PC-3 (cell line): ENCODE results near the gene CFHR2. TPM values are rescaled to one million over a fixed set of nuclear protein-coding genes. Genes with fewer than 3 reads are reported as not detected.

Source experiments
- ATAC-seq: fragments of 200-7000 bp; cut with Tn5 transposase; 2 replicates; pipeline ENCODE4 v1.9.1; 2020; ENCODE audit warnings: mild to moderate bottlenecking, moderate library complexity
- BruUV-seq: library from RNA; stranded (reverse); fragments of 400-500 nt; replicated peaks from 2 replicates; lab custom pipeline; 2021; lab: Mats Ljungman, UMichigan
- CTCF ChIA-PET: fragments of 300-600 bp; sonication (Branson Sonifier 250); formaldehyde crosslinking; loops from one replicate; lab custom pipeline; 2022; ENCODE audit warnings: antibody characterized with exemption; lab: Charles Lee
- POLR2A ChIA-PET: fragments of 300-600 bp; sonication (Branson Sonifier 250); formaldehyde crosslinking; loops from one replicate; lab custom pipeline; 2022; ENCODE audit warnings: antibody characterized with exemption; ENCODE audit not compliant: unreplicated experiment; lab: Charles Lee
- DNase-seq: peaks from one replicate; pipeline ENCODE4 v3.0.0-alpha.2; 2015
- H2AFZ ChIP-seq: fragments of 300-600 bp; sonication (generic); 2 replicates; pipeline ENCODE4 v1.6.0; 2016; ENCODE audit warnings: antibody characterized with exemption, low read length
- H3F3A ChIP-seq: fragments of 300-600 bp; sonication (generic); one replicate; pipeline ENCODE4 v1.6.0; 2017; ENCODE audit warnings: antibody characterized with exemption, low read length, control low read depth, mild to moderate bottlenecking; ENCODE audit not compliant: unreplicated experiment
- H3K27ac ChIP-seq: fragments of 300-600 bp; sonication (generic); 2 replicates; pipeline ENCODE4 v1.5.1; 2016; ENCODE audit warnings: mild to moderate bottlenecking, low read length
- H3K27me3 ChIP-seq: fragments of 300-600 bp; sonication (generic); 2 replicates; pipeline ENCODE4 v1.6.1; 2016; ENCODE audit warnings: low read length, mixed read lengths
- H3K36me3 ChIP-seq: fragments of 300-600 bp; sonication (generic); 2 replicates; pipeline ENCODE4 v1.6.1; 2016; ENCODE audit warnings: low read depth, mixed run types, low read length, mixed read lengths
- H3K4me1 ChIP-seq: fragments of 300-600 bp; sonication (generic); 2 replicates; pipeline ENCODE4 v1.5.1; 2016; ENCODE audit warnings: low read length; ENCODE audit not compliant: insufficient read depth
- H3K4me2 ChIP-seq: fragments of 300-600 bp; sonication (generic); 2 replicates; pipeline ENCODE4 v1.6.0; 2016; ENCODE audit warnings: low read length
- H3K4me3 ChIP-seq: fragments of 300-600 bp; sonication (generic); 2 replicates; pipeline ENCODE4 v1.5.1; 2016; ENCODE audit warnings: mild to moderate bottlenecking, low read length, mixed read lengths
- H3K79me2 ChIP-seq: fragments of 300-600 bp; sonication (generic); 2 replicates; pipeline ENCODE4 v1.6.1; 2017; ENCODE audit warnings: low read length, mixed read lengths
- H3K9ac ChIP-seq: fragments of 300-600 bp; sonication (generic); 2 replicates; pipeline ENCODE4 v1.6.0; 2016; ENCODE audit warnings: mild to moderate bottlenecking, low read length
- H3K9me2 ChIP-seq: fragments of 300-600 bp; sonication (generic); replicated peaks from 2 replicates; pipeline ENCODE4 v1.6.1; 2016; ENCODE audit warnings: mixed run types, low read length, mixed read lengths
- H3K9me3 ChIP-seq: fragments of 300-600 bp; sonication (generic); 2 replicates; pipeline ENCODE4 v1.6.1; 2016; ENCODE audit warnings: low read length, mixed read lengths
- H4K20me1 ChIP-seq: fragments of 300-600 bp; sonication (generic); 2 replicates; pipeline ENCODE4 v1.6.1; 2016; ENCODE audit warnings: low read length, mixed read lengths
- EZH2 ChIP-seq: fragments of 300-600 bp; sonication (generic); IDR thresholded peaks from one replicate; pipeline ENCODE4 v1.6.1; 2017; ENCODE audit warnings: antibody characterized with exemption, mild to moderate bottlenecking, low read length; ENCODE audit not compliant: unreplicated experiment
- EZH2phosphoT487 ChIP-seq: fragments of 300-600 bp; sonication (generic); IDR thresholded peaks from 2 replicates; pipeline ENCODE4 v1.6.1; 2018; ENCODE audit warnings: mild to moderate bottlenecking, antibody characterized with exemption, low read length, borderline replicate concordance
- intact Hi-C: fragments of 100-400 bp; cut with micrococcal nuclease; formaldehyde crosslinking; loops from 2 replicates; pipeline ENCODE4 v1.9.0; 2023
- total RNA-seq: library from RNA; depleted of rRNA; stranded (reverse); fragments of >200 nt; gene quantifications from 2 replicates; pipeline ENCODE4 v1.2.3, GENCODE V29; 2014; rRNA removed
- TF ChIP-seq, protein P1 (sequence below): fragments of 300-600 bp; sonication (generic); conservative IDR thresholded peaks from 2 replicates; pipeline ENCODE4 v1.5.1; 2017; ENCODE audit warnings: antibody characterized with exemption, low read depth, mild to moderate bottlenecking, low read length

Gene CFHR2
- total RNA-seq, 1 experiment from 2014 or later = not detected

DNA sequence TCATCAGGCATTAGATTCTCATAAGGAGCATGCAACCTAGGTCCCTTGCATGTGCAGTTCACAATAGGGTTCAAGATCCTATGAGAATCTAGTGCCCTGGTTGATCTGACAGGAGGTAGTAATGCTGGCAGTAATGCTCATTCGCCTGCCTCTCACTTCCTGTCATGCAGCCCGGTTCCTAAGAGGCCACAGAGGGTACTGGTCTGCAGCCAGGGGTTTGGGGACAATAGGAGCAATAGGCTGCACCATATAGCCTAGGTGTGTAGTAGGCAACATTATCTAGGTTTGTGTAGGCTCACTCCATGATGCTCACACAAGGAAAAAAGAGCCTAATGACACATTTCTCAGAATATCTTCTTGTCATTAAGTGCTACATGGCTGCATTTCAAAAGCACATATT is 59.6 kb downstream of the CFHR2 start:
- H3K9me3 ChIP-seq = no peaks in the 10 kb centered on the region
- H3K4me2 ChIP-seq = no peak overlapping the region
- H3K4me1 ChIP-seq = no peaks in the 10 kb centered on the region
- BruUV-seq = no TSS peak
- no peak overlapping the region for H3K9ac ChIP-seq
- CTCF ChIA-PET = no interaction called here
- DNase-seq (no peak), ATAC-seq (no peak)
- H3F3A ChIP-seq = no peaks in the 10 kb centered on the region
- no peaks in the 10 kb centered on the region for H4K20me1 ChIP-seq
- TF ChIP-seq, protein P1, sequence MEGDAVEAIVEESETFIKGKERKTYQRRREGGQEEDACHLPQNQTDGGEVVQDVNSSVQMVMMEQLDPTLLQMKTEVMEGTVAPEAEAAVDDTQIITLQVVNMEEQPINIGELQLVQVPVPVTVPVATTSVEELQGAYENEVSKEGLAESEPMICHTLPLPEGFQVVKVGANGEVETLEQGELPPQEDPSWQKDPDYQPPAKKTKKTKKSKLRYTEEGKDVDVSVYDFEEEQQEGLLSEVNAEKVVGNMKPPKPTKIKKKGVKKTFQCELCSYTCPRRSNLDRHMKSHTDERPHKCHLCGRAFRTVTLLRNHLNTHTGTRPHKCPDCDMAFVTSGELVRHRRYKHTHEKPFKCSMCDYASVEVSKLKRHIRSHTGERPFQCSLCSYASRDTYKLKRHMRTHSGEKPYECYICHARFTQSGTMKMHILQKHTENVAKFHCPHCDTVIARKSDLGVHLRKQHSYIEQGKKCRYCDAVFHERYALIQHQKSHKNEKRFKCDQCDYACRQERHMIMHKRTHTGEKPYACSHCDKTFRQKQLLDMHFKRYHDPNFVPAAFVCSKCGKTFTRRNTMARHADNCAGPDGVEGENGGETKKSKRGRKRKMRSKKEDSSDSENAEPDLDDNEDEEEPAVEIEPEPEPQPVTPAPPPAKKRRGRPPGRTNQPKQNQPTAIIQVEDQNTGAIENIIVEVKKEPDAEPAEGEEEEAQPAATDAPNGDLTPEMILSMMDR = no peak
- TF ChIP-seq EZH2phosphoT487 = no peak
- no peak for TF ChIP-seq EZH2
- H2AFZ ChIP-seq = no peak overlapping the region
- no peaks in the 10 kb centered on the region for H3K36me3 ChIP-seq
- no peaks in the 10 kb centered on the region for H3K27me3 ChIP-seq
- POLR2A ChIA-PET = no interaction called here
- H3K27ac ChIP-seq = no peak overlapping the region
- intact Hi-C loops = no loop called here
- H3K4me3 ChIP-seq = no peak overlapping the region
- H3K9me2 ChIP-seq = no peaks in the 10 kb centered on the region
- no peaks in the 10 kb centered on the region for H3K79me2 ChIP-seq

GRCh38 chr1:197008861-197009260 is 65.3 kb downstream of the CFHR2 start:
- Histone ChIP-seq H3K9ac (no peak overlapping the region), H3K4me1 (no peaks in the 10 kb centered on the region), H3K27me3 (no peaks in the 10 kb centered on the region), H3K9me3 (no peaks in the 10 kb centered on the region), H3K9me2 (no peaks in the 10 kb centered on the region), H4K20me1 (no peaks in the 10 kb centered on the region), H3K4me3 (no peak overlapping the region), H3K36me3 (no peaks in the 10 kb centered on the region), H3K27ac (no peak overlapping the region), H3F3A (no peaks in the 10 kb centered on the region), H2AFZ (no peak overlapping the region), H3K4me2 (no peak overlapping the region), H3K79me2 (no peaks in the 10 kb centered on the region)
- DNase-seq (no peak), ATAC-seq (no peak)
- TF ChIP-seq EZH2phosphoT487 (no peak), EZH2 (no peak)
- TF ChIP-seq, protein P1 = no peak
- POLR2A ChIA-PET = no interaction called here
- intact Hi-C loops = no loop called here
- CTCF ChIA-PET = no interaction called here
- no TSS peak for BruUV-seq

Other genes starting within 250 kb of the CFHR2 start
- gene CFHR3, start 168.9 kb upstream of the CFHR2 start, total RNA-seq = not detected in 2 replicates
- gene CFHR1, start 124.0 kb upstream of the CFHR2 start, total RNA-seq = not detected in 2 replicates
- gene CFHR4, start 55.7 kb upstream of the CFHR2 start, total RNA-seq = not detected in 2 replicates
- gene CFHR5, start 33.8 kb downstream of the CFHR2 start, total RNA-seq = not detected in 2 replicates
- not detected in 2 replicates for gene F13B, start 123.5 kb downstream of the CFHR2 start, total RNA-seq
- gene ASPM, start 202.9 kb downstream of the CFHR2 start, total RNA-seq = 28.6 and 35.0 TPM in 2 replicates